ENCODE data around the gene ADD3.

DNA sequence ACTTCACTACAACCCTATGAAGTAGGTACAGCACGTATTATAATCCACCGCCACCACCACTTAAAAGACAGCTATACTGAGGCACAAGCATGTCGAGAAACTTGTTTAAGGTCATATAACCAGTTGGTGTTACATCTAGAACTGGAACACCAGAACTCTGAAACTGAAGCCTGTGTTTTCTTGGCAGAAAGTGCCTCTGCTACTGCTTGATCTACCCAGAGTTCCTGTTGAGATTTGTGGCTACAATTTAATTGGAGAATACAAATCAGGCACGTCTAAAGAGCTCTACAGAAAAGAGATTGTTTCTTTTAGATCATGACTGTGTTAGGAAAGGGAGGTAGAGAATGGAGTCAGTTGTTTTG, 4.3 kb upstream of the ADD3 start:
- TF ChIP-seq, protein P1, sequence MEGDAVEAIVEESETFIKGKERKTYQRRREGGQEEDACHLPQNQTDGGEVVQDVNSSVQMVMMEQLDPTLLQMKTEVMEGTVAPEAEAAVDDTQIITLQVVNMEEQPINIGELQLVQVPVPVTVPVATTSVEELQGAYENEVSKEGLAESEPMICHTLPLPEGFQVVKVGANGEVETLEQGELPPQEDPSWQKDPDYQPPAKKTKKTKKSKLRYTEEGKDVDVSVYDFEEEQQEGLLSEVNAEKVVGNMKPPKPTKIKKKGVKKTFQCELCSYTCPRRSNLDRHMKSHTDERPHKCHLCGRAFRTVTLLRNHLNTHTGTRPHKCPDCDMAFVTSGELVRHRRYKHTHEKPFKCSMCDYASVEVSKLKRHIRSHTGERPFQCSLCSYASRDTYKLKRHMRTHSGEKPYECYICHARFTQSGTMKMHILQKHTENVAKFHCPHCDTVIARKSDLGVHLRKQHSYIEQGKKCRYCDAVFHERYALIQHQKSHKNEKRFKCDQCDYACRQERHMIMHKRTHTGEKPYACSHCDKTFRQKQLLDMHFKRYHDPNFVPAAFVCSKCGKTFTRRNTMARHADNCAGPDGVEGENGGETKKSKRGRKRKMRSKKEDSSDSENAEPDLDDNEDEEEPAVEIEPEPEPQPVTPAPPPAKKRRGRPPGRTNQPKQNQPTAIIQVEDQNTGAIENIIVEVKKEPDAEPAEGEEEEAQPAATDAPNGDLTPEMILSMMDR (IDR thresholded peaks at IDR 0.05), result no peak
- TF ChIP-seq POLR2A (IDR thresholded peaks at IDR 0.05), result no peak

Measured in body of pancreas (tissue), 4 donors.